Fibroblast of upper back skin (primary cell): ENCODE measurements around the gene MSH3.
A peak's percentile ranks its signal among the peaks of the same experiment; 100 is the strongest.
"Not testable (repeated sequence)": the region's sequence is repeated elsewhere in the genome, so short reads cannot be mapped to it uniquely, and the experiment has no call there.

ENCODE experiments used
- DNase-seq: peaks from one replicate; pipeline ENCODE4 v3.0.0-alpha.2; 2013

MSH3 gene

GRCh38 chr5:80799041-80799440 lies 144.6 kb downstream of the MSH3 start:
- DNase-seq: peak; percentile 9

GRCh38 chr5:80799573-80799972 lies 145.1 kb downstream of the MSH3 start:
- DNase-seq: no peak

- DNase-seq: no peak
Measured at GRCh38 chr5:80804332-80804731, 149.9 kb downstream of the MSH3 start.

GRCh38 chr5:80805038-80805437 lies 150.6 kb downstream of the MSH3 start:
- DNase-seq: no peak

- DNase-seq: no peak
Measured at GRCh38 chr5:80806929-80807328, 152.5 kb downstream of the MSH3 start.

GRCh38 chr5:80809451-80809850 lies 155.0 kb downstream of the MSH3 start:
- no peak for DNase-seq

GRCh38 chr5:80810425-80810824 lies 156.0 kb downstream of the MSH3 start:
- DNase-seq: no peak

GRCh38 chr5:80816590-80816989 lies 162.1 kb downstream of the MSH3 start:
- DNase-seq: no peak

- DNase-seq: no peak
Measured at GRCh38 chr5:80820685-80821084, 166.2 kb downstream of the MSH3 start.

GRCh38 chr5:80822640-80823039 lies 168.2 kb downstream of the MSH3 start:
- no peak for DNase-seq

- DNase-seq: not testable (repeated sequence)
Measured at GRCh38 chr5:80824159-80824558, 169.7 kb downstream of the MSH3 start.

GRCh38 chr5:80825786-80826460 lies 171.5 kb downstream of the MSH3 start:
- no peak for DNase-seq

GRCh38 chr5:80834710-80835109 lies 180.3 kb downstream of the MSH3 start:
- DNase-seq: no peak

- no peak for DNase-seq
Measured at GRCh38 chr5:80835128-80835527, 180.7 kb downstream of the MSH3 start.

GRCh38 chr5:80837679-80838078 lies 183.2 kb downstream of the MSH3 start:
- no peak for DNase-seq

GRCh38 chr5:80841026-80841797 lies 186.8 kb downstream of the MSH3 start:
- peak; percentile 5 for DNase-seq

GRCh38 chr5:80846422-80846821 lies 192.0 kb downstream of the MSH3 start:
- not testable (repeated sequence) for DNase-seq

GRCh38 chr5:80850168-80850567 lies 195.7 kb downstream of the MSH3 start:
- DNase-seq: not testable (repeated sequence)

- DNase-seq: no peak
Measured at GRCh38 chr5:80852331-80853245, 198.1 kb downstream of the MSH3 start.

GRCh38 chr5:80853413-80853812 lies 199.0 kb downstream of the MSH3 start:
- no peak for DNase-seq

- no peak for DNase-seq
Measured at GRCh38 chr5:80854583-80854982, 200.1 kb downstream of the MSH3 start.

- peak; percentile 94 for DNase-seq
Measured at GRCh38 chr5:80860924-80861613, 206.6 kb downstream of the MSH3 start.

GRCh38 chr5:80863708-80864107 lies 209.3 kb downstream of the MSH3 start:
- DNase-seq: no peak
